Limb (tissue), 2 donors: ENCODE measurements around the gene RALGDS.

Source experiments
- DNase-seq, 2 donors: peaks; one replicate each; pipeline ENCODE4 v3.0.0-alpha.2; 2016; ENCODE audit errors: extremely low spot score in 2 of 2

The RALGDS gene

GRCh38 chr9:133057006-133057405 lies 64.0 kb downstream of the RALGDS start:
- no peak for DNase-seq

GRCh38 chr9:133056533-133056932 lies 64.5 kb downstream of the RALGDS start:
- no peak for DNase-seq

DNA sequence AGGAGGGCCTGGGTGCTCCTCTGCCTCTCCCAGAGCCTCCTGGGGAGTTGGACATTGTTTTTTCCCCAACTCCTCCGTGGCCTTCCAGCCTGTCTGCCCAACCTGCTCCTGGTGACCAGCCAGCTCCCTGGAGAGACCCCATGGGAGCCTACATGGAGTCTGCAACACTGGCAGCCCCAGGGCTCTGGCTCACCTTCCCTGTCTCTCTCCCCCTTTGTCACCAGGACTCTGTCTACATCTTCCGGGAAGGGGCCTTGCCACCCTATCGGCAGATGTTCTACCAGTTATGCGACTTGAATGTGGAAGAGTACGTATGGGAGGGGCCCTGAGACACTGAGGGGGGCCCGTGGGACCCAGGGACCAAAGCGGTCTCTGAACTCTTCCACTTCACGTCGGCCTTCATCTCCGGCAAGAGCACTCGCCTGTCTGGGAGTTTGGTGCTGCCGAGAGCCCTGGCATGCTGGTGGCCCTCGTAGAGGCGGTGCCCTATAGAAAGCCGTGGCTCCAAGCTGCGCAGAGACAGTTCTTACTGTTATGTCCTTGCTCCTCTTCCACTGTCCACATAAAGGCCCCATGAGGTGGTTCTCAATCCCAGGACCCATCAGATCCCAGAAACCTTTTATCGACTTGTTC lies 65.1 kb downstream of the RALGDS start:
- no peak for DNase-seq

GRCh38 chr9:133054966-133055365 lies 66.1 kb downstream of the RALGDS start:
- DNase-seq = peak; percentile 63 to 74

GRCh38 chr9:133054194-133054890 lies 66.7 kb downstream of the RALGDS start:
- DNase-seq = no peak

DNA sequence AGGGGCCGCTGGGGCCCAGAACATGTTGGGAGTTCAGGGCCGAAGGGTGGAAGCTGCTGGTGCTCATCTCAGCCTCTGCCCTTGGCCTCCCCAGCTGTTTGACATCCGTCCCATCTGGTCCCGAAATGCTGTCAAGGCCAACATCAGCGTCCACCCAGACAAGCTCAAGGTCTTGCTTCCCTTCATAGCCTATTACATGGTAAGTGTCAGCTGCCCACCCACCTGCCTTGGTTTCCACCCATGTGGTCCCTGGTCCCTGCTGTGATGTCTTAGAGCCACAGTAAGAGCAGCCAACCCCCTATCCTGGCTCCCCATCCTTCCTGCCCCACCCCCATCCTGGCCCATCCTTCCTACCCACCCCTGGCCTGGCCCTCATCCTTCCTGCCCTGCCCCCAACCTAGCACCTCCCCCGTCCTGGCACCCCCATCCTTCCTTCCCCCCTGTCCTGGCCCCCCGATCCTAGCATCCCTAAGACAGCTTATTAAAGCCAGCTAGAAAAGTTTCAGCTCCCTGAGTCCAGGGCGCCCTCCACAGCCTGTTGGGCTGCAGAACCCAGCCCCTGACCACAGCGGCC lies 69.0 kb downstream of the RALGDS start:
- DNase-seq = no peak

- DNase-seq = no peak
These were observed 69.6 kb downstream of the RALGDS start for GRCh38 chr9:133051281-133051900.

- DNase-seq = no peak
These were observed 70.3 kb downstream of the RALGDS start for GRCh38 chr9:133050781-133051180.

DNA sequence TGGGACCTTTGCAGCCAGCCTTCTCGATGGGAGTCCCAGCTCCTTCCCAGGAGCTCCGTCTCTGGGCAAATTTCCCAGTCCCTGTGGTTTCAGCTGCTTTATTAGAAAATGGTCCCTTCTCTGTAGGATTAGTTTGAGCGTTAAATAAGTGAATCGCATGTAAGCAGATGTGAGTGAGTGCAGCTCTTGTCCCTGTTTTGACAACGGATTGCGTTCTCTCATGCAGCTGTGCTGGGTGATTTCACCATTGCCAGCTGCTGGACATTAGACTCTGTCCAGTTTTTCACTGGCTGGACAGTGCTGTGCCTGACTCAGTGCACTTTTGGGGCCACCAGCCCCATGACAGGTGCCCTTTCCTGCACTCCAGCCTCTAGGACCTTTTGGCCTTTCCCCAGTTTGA lies 70.9 kb downstream of the RALGDS start:
- no peak for DNase-seq

DNA sequence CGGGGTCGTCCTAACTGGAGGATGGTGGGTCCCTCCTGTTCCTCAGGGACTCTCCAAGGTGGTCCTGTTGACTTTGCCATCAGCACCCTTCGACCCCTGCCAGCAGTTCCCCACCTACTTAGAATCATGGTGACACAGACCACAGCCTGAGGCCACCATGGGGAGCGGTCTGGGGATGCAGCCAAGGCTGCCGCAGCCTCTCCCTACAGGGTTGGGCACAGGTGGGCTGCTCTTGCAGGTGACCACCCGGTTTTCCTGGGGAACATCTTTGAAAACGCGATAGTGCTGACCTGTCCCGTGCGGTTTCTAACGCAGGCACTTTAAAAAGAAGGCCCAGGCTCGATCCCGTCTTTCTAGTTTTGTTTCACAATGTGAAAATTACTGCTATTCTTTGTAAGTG lies 72.0 kb downstream of the RALGDS start:
- DNase-seq = no peak

DNA sequence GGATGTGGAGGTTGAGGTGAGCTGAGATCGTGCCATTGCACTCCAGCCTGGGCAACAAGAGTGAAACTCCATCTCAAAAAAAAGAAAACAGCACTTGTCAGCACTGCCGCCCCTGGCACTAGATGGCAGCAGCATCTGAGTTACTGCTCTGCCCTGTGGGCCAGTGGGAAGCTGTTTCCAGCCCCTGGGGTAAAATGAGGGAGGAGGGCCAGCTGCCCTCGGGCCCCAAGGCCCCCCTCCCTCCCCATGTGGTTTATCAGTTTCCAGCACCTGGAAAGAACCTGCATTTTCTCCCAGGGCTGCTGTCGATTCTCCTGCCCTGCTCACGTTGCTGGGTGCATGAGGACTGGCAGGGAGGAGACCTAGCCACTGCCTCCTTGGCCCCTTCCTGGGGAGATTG lies 72.4 kb downstream of the RALGDS start:
- no peak for DNase-seq
